Hematopoietic multipotent progenitor cell treated with erythropoietin and hydrocortisone succinate and interleukin-3 and kit ligand, for 15 days (in vitro differentiated cells): ENCODE data around the gene HOOK2.
A peak's percentile ranks its signal among the peaks of the same experiment; 100 is the strongest.

Source experiments
- DNase-seq: peaks from one replicate; pipeline ENCODE4 v3.0.0-alpha.2; 2015; ENCODE audit warnings: low spot score

Gene HOOK2

GRCh38 chr19:12783291-12783848 lies 8.0 kb upstream of the HOOK2 start:
- peak; percentile 34 for DNase-seq

- peak; percentile 86 for DNase-seq
Measured at GRCh38 chr19:12782424-12783290, 7.3 kb upstream of the HOOK2 start.

DNA sequence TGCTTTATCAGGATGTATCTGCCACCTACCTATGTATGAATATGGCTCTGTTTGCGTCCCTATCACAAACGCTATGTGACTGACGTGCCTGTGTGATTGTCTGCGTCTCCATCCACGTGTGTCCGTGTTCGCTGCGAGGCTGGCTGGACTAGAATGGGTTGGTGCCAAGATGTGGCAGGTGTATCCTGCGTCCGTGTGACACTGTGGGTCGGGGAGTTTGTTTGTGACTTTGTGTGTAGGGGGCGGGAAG lies 6.7 kb upstream of the HOOK2 start:
- DNase-seq, result no peak

DNA sequence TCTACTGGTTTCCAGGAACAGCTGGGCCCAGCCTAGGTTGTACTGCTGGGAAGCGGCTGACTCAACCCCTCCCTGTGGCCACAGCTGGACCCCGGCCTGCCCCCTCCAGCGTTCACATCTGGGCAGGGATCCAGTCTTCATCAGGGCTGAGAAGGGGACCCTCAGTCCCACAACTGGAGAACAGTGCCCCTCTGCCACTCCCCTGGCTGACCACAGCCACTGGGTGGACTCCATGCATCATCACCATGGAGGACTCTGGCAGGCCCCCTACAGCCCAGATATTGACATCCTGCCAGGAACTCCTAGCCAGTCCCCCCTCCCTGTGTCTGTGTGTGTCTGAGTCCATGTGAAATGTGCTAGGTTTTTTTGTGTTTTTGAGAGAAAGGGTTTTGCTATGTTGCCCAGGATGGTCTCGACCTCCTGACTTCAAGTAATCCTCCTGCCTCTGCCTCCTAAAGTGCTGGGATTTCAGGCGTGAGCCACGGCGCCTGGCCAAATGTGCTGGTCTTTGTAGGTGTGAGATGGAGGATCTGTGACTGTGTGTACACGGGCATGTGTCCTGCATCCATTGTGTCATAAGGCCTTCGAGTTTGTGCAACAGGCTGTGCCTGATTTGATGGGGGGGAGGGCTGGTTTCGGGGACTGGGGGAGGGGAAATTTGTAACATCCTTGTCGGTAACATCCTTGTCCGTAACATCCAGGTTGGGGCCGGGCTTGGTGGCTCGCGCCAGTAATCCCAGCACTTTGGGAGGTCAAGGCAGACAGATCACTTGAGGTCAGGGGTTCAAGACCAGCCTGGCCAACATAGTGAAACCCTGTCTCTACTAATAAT lies 4.0 kb upstream of the HOOK2 start:
- DNase-seq, result no peak

DNA sequence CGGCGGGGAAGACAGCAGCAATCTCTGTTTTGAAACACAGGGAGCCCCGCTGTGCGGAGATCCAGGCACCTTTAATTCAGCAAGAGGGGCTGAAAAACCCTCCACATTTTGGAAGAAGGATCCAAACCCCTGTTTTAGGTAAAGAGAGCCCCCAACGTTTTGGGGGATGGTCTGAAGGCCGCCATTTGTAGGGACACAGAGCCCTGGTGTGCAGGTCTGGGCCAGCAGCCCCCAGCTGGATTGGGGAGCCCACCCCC lies 3.5 kb upstream of the HOOK2 start:
- DNase-seq, result no peak

- no peak for DNase-seq
Measured at GRCh38 chr19:12778017-12778904, 2.9 kb upstream of the HOOK2 start.

DNA sequence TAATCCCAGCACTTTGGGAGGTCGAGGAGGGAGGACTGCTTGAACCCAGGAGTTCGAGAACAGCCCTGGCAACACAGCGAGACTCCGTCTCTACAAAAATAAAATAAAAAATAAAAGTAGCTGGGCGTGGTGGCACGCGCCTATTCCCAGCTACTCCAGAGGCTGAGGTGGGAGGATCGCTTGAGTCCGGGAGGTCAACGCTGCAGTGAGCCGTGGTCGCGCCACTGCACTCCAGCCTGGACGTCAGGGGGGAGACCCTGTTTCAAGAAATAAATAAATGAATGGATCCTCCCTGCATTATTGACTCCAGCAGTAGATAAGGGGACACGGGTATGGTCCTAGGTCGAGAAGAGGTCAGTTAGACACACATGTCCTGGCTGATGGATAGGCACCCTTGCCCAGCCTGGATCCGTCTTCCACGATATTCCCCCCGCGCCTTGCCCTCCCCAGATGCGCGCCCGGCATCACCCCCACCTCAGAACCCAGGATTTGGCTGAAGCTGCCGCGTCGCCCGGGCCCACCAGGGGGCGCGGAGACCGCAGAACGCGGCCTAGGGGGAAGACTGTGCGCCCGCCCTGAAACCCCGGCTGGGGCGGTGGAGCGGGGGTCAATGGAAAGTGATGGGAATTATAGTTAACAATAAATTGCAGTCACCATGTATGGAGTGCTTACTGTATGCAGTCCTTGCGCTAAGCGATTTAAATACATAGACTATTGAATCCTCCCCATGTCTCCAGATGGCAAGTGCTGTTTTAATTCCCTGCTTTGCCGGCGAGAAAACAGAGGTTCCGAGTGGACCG lies 2.1 kb upstream of the HOOK2 start:
- peak; percentile 77 for DNase-seq

- no peak for DNase-seq
Measured at GRCh38 chr19:12773571-12773970, 1.8 kb downstream of the HOOK2 start.

DNA sequence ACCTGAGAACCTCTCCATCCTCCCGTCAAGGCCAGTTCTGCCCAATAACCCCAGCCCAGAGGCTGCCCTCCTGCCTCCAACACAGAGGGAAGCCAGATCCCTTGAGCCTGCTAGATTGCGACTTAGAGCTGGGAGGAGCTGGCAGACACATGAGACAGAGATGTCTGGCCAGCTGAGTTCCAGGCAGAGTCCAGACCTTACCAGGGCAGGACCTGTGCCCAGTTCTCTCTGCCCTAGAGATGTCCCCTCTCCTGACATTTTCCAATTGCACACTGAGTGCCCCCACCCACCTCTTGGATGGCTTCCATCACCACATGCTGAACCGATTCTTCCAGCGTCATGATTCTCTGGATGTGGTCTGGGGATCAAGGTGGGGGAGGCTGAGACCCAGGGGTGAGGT lies 3.0 kb downstream of the HOOK2 start:
- no peak for DNase-seq

- DNase-seq, result no peak
Measured at GRCh38 chr19:12770922-12771321, 4.4 kb downstream of the HOOK2 start.

- no peak for DNase-seq
Measured at GRCh38 chr19:12769689-12770088, 5.7 kb downstream of the HOOK2 start.

DNA sequence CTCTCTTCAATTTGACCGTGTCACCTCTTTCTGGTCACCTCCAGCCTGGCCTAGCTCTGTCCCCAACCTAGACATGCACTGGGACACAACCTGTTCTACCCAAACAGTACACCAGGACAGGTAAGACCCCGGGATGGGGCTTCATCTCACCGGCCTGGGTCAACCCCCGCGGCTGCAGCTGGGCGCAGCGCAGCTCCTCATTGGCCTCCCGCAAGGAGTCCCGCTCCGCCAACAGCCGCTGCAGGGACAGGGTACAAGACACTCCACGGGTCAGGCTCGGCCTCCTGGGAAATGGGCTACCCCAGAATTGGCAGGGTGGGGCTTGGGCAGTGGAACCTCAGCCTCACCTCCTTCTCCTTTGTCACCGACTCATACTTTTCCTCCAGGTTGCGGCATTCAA lies 7.7 kb downstream of the HOOK2 start:
- no peak for DNase-seq

GRCh38 chr19:12767150-12767549 lies 8.2 kb downstream of the HOOK2 start:
- no peak for DNase-seq

GRCh38 chr19:12766051-12766521 lies 9.3 kb downstream of the HOOK2 start:
- DNase-seq, result no peak

- no peak for DNase-seq
Measured at GRCh38 chr19:12764698-12765097, 10.7 kb downstream of the HOOK2 start.

DNA sequence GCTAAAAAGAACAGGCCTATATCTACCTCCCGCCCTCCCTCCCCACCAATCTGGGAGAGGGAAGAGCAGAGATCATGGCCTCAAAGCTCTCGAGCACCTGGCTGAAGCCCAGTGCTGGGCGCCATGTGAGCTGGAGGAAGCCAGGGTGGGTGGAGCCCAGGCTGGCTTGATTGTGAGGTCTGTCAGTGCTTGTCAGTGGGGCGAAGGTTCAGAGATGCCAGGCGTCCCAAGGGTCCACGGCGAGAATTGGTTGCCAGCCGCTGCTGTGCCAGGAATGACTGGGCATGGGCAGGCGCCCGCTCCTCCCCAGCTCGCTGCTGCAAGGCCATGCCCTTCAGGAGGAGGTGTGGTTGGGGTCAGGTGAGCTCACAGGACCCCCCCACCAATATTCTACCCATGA lies 12.3 kb downstream of the HOOK2 start:
- DNase-seq, result no peak

DNA sequence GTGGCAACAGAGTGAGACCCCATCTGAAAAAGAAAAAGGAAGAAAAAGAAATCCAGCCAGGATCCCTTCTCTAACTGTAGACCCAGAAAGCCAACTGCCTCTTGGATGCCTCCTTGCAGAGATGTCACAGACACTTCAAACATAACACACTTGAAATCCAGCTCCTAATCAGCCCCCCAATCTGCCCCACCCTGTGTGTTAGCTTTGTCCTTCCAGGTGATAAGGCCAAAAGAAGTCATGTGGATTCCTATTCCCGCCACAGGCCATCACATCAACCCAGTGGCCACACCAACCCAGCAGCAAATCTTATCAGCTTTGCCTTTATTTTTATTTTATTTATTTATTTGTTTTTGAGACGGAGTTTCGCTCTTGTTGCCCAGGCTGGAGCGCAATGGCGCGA lies 15.7 kb downstream of the HOOK2 start:
- no peak for DNase-seq

DNA sequence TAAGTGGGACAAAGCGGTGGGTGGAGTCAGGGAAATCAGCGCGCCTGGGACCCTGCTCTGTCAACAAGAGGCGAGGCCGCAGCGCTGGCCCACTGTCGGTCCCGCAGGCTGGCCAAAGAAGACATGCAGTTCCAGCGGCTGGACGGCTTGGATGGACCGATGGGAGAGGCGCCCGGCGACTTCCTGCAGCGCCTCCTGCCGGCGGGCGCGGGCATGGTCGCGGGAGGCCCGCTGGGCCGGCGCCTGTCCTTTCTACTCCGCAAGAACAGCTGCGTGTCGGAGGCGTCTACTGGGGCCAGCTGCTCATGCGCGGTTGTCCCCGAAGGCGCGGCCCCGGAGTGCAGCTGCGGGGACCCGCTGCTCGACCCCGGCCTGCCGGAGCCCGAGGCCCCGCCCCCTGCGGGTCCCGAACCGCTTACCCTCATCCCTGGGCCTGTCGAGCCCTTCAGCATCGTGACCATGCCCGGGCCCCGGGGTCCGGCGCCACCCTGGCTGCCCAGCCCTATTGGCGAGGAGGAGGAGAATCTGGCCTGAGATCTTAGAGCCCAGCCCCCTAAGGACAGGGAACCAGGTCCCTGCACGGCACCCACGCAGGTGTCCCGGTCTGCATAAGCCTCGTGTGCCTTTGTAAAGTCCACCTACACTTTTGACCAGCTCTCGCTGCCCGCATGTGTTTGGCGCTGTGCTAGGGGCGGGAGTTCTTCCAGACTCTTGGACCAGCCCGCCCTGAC lies 17.6 kb downstream of the HOOK2 start:
- DNase-seq, result peak; percentile 67

- DNase-seq, result no peak
Measured at GRCh38 chr19:12756150-12756883, 19.0 kb downstream of the HOOK2 start.
